Fibroblast of skin of scalp (primary cell): ENCODE data around the gene TRPM5.
A peak's percentile ranks its signal among the peaks of the same experiment; 100 is the strongest.

ENCODE experiments used
- DNase-seq: peaks from one replicate; pipeline ENCODE4 v3.0.0-alpha.2; 2013

The TRPM5 gene

GRCh38 chr11:2436013-2436520, 8.2 kb downstream of the TRPM5 start:
- no peak for DNase-seq

GRCh38 chr11:2435288-2436012, 8.9 kb downstream of the TRPM5 start:
- DNase-seq = no peak

GRCh38 chr11:2434506-2435255, 9.6 kb downstream of the TRPM5 start:
- no peak for DNase-seq

- no peak for DNase-seq
Measured at GRCh38 chr11:2434008-2434407, 10.3 kb downstream of the TRPM5 start.

- DNase-seq = no peak
Measured at GRCh38 chr11:2433106-2433925, 11.0 kb downstream of the TRPM5 start.

GRCh38 chr11:2432628-2433071, 11.7 kb downstream of the TRPM5 start:
- DNase-seq = no peak

- no peak for DNase-seq
Measured at GRCh38 chr11:2432171-2432621, 12.1 kb downstream of the TRPM5 start.

- DNase-seq = no peak
Measured at GRCh38 chr11:2431395-2431794, 12.9 kb downstream of the TRPM5 start.

GRCh38 chr11:2428322-2428795, 16.0 kb downstream of the TRPM5 start:
- peak; percentile 46 for DNase-seq

GRCh38 chr11:2427721-2428321, 16.5 kb downstream of the TRPM5 start:
- DNase-seq = no peak

- no peak for DNase-seq
Measured at GRCh38 chr11:2426826-2427521, 17.3 kb downstream of the TRPM5 start.

GRCh38 chr11:2426221-2426620, 18.1 kb downstream of the TRPM5 start:
- no peak for DNase-seq

GRCh38 chr11:2425506-2425905, 18.8 kb downstream of the TRPM5 start:
- DNase-seq = no peak

- no peak for DNase-seq
Measured at GRCh38 chr11:2424811-2425495, 19.4 kb downstream of the TRPM5 start.

- DNase-seq = no peak
Measured at GRCh38 chr11:2423157-2424025, 20.9 kb downstream of the TRPM5 start.

- DNase-seq = no peak
Measured at GRCh38 chr11:2422461-2423156, 21.7 kb downstream of the TRPM5 start.

- DNase-seq = no peak
Measured at GRCh38 chr11:2421996-2422395, 22.3 kb downstream of the TRPM5 start.

- no peak for DNase-seq
Measured at GRCh38 chr11:2421226-2421994, 22.9 kb downstream of the TRPM5 start.
